HG03342 (cell line): ENCODE results near the gene FSTL3.
"Not testable (repeated sequence)": the region's sequence is repeated elsewhere in the genome, so short reads cannot be mapped to it uniquely, and the experiment has no call there.

ENCODE experiments used
- ATAC-seq: cut with Tn5 transposase; IDR thresholded peaks from one replicate; pipeline ENCODE4 v1.9.1; 2021; ENCODE audit warnings: mild to moderate bottlenecking, moderate library complexity; ENCODE audit not compliant: unreplicated experiment

Gene FSTL3

GRCh38 chr19:660793-661426 is 15.3 kb upstream of the FSTL3 start:
- no peak for ATAC-seq

- no peak for ATAC-seq
Measured at GRCh38 chr19:661427-662196, 14.6 kb upstream of the FSTL3 start.

- peak; percentile 17 for ATAC-seq
Measured at GRCh38 chr19:662207-662961, 13.8 kb upstream of the FSTL3 start.

GRCh38 chr19:662962-663681 is 13.1 kb upstream of the FSTL3 start, which contains the start of gene RNF126:
RNF126 (minus strand) TSS chr19:663214; CDS start chr19:663121, 93 bp downstream.
- peak; percentile 58 for ATAC-seq

GRCh38 chr19:663682-664117 is 12.5 kb upstream of the FSTL3 start:
- ATAC-seq = no peak

GRCh38 chr19:664913-665443 is 11.2 kb upstream of the FSTL3 start:
- ATAC-seq = no peak

GRCh38 chr19:666985-667573 is 9.1 kb upstream of the FSTL3 start:
- ATAC-seq = not testable (repeated sequence)

- ATAC-seq = not testable (repeated sequence)
Measured at GRCh38 chr19:668675-669434, 7.3 kb upstream of the FSTL3 start.

GRCh38 chr19:670609-671075 is 5.5 kb upstream of the FSTL3 start:
- no peak for ATAC-seq

- no peak for ATAC-seq
Measured at GRCh38 chr19:674282-675151, 1.7 kb upstream of the FSTL3 start.

- ATAC-seq = no peak
Measured at GRCh38 chr19:676007-676338, 219 bp upstream of the FSTL3 start.

GRCh38 chr19:677201-677600 is 1.0 kb downstream of the FSTL3 start:
- no peak for ATAC-seq

GRCh38 chr19:677601-678436 is 1.6 kb downstream of the FSTL3 start:
- no peak for ATAC-seq

- no peak for ATAC-seq
Measured at GRCh38 chr19:678791-679388, 2.7 kb downstream of the FSTL3 start.

GRCh38 chr19:679418-680286 is 3.5 kb downstream of the FSTL3 start:
- ATAC-seq = peak; percentile 12

GRCh38 chr19:680287-681028 is 4.3 kb downstream of the FSTL3 start:
- ATAC-seq = peak; percentile 74
